H1 (cell line): ENCODE measurements around the gene SOX6. TPM values are rescaled to one million over a fixed set of nuclear protein-coding genes. Genes with fewer than 3 reads are reported as not detected.

Experiments
- CTCF ChIA-PET: fragments of 300-600 bp; sonication (Branson Sonifier 250); formaldehyde crosslinking; loops from one replicate; lab custom pipeline; 2021; ENCODE audit not compliant: partially characterized antibody; lab: Charles Lee
- POLR2A ChIA-PET: fragments of 300-600 bp; sonication (Branson Sonifier 250); formaldehyde crosslinking; loops from one replicate; lab custom pipeline; 2021; ENCODE audit warnings: inconsistent platforms; ENCODE audit not compliant: partially characterized antibody; lab: Charles Lee
- DNase-seq, 2 experiments: peaks; one replicate each; pipeline versions ENCODE4 v3.0.0 to v3.0.0-alpha.2; 2010 to 2022; ENCODE audit warnings: low spot score in 2 of 2, low read depth in 1 of 2, mixed read lengths in 1 of 2
- FAIRE-seq: peaks from 2 replicates; lab custom pipeline; 2011; peaks lifted over from hg19 to GRCh38; lab: Jason Lieb, UNC
- H2AFZ ChIP-seq: 2 replicates; pipeline ENCODE4 v1.8.1; 2012; ENCODE audit warnings: low read length, inconsistent platforms
- H2AK5ac ChIP-seq: 2 replicates; pipeline ENCODE4 v1.6.1; 2013; ENCODE audit warnings: low read depth, low read length
- H2BK120ac ChIP-seq: replicated peaks from 2 replicates; pipeline ENCODE3; 2013; ENCODE audit warnings: low read depth, low read length, inconsistent platforms
- H2BK12ac ChIP-seq: 2 replicates; pipeline ENCODE4 v1.6.1; 2013; ENCODE audit warnings: low read depth, low read length
- H2BK15ac ChIP-seq: 2 replicates; pipeline ENCODE4 v1.6.1; 2013; ENCODE audit warnings: low read length
- H2BK20ac ChIP-seq: 2 replicates; pipeline ENCODE4 v1.6.1; 2013; ENCODE audit warnings: low read length
- H2BK5ac ChIP-seq: 2 replicates; pipeline ENCODE4 v1.6.1; 2013; ENCODE audit warnings: low read depth, low read length
- H3K14ac ChIP-seq: 2 replicates; pipeline ENCODE4 v1.6.1; 2013; ENCODE audit warnings: inconsistent platforms; ENCODE audit not compliant: insufficient read length
- H3K18ac ChIP-seq: 2 replicates; pipeline ENCODE4 v1.6.1; 2013; ENCODE audit warnings: low read length; ENCODE audit errors: extremely low read depth
- H3K23ac ChIP-seq: 2 replicates; pipeline ENCODE4 v1.6.1; 2013; ENCODE audit warnings: inconsistent platforms; ENCODE audit not compliant: insufficient read length
- H3K23me2 ChIP-seq: 2 replicates; pipeline ENCODE4 v1.6.1; 2013; ENCODE audit warnings: low read depth, low read length
- H3K27ac ChIP-seq: 2 replicates; pipeline ENCODE4 v1.6.1; 2011; ENCODE audit warnings: low read depth, low read length, inconsistent platforms
- H3K27me3 ChIP-seq, 4 experiments: replicated peaks in 1 of 4; 1 replicate in 1 of 4; 2 replicates in 3 of 4; pipeline versions ENCODE4 v1.6.1 to v1.8.1; 2011 to 2013; ENCODE audit warnings: low read length in 3 of 4, mild to moderate bottlenecking in 3 of 4, inconsistent platforms in 2 of 4, mixed read lengths in 2 of 4, moderate library complexity in 1 of 4; ENCODE audit not compliant: control insufficient read depth in 3 of 4, insufficient read depth in 3 of 4; ENCODE audit errors: extremely low read depth in 1 of 4
- H3K36me3 ChIP-seq, 4 experiments: 2 replicates each; pipeline versions ENCODE4 v1.6.1 to v1.8.1; 2011 to 2013; ENCODE audit warnings: mild to moderate bottlenecking in 4 of 4, low read length in 3 of 4, moderate library complexity in 2 of 4, control low read depth in 1 of 4, inconsistent platforms in 1 of 4; ENCODE audit not compliant: insufficient read depth in 4 of 4, control insufficient read depth in 2 of 4
- H3K4ac ChIP-seq: replicated peaks from 2 replicates; pipeline ENCODE3; 2013; ENCODE audit warnings: low read length, low read depth, mixed read lengths, inconsistent platforms; ENCODE audit not compliant: insufficient read length
- H3K4me1 ChIP-seq, 4 experiments: replicated peaks in 1 of 4; 1 replicate in 1 of 4; 2 replicates in 3 of 4; pipeline versions ENCODE4 v1.6.1 to v1.8.1; 2011 to 2013; ENCODE audit warnings: low read length in 3 of 4, inconsistent platforms in 2 of 4, mixed read lengths in 1 of 4; ENCODE audit not compliant: insufficient read depth in 4 of 4, control insufficient read depth in 3 of 4
- H3K4me2 ChIP-seq, 2 experiments: 2 replicates each; pipeline versions ENCODE4 v1.6.1 to v1.8.1; 2011 to 2013; ENCODE audit warnings: low read depth in 2 of 2, low read length in 2 of 2, control low read depth in 1 of 2, inconsistent platforms in 1 of 2, mild to moderate bottlenecking in 1 of 2; ENCODE audit not compliant: insufficient read depth in 1 of 2
- H3K4me3 ChIP-seq, 4 experiments: fragments of 200-600, 300-600 bp in 1 of 4; sonication (generic), shearing (Covaris generic), sonication (Bioruptor Twin) in 1 of 4; 2 replicates each; pipeline versions ENCODE4 v1.5.1 to v1.8.1; 2011 to 2016; ENCODE audit warnings: low read length in 4 of 4, low read depth in 3 of 4, control low read depth in 2 of 4, inconsistent platforms in 2 of 4, mild to moderate bottlenecking in 2 of 4, mixed read lengths in 1 of 4, moderate library complexity in 1 of 4; ENCODE audit not compliant: insufficient read depth in 2 of 4; ENCODE audit errors: extremely low read depth in 1 of 4
- H3K56ac ChIP-seq: replicated peaks from 2 replicates; pipeline ENCODE3; 2013; ENCODE audit warnings: low read depth, mild to moderate bottlenecking, mixed read lengths, low read length, inconsistent platforms; ENCODE audit not compliant: insufficient read length
- H3K79me1 ChIP-seq: 2 replicates; pipeline ENCODE4 v1.6.1; 2013; ENCODE audit warnings: low read depth, low read length, control low read depth
- H3K79me2 ChIP-seq, 2 experiments: 2 replicates each; pipeline versions ENCODE4 v1.6.1 to v1.8.1; 2012 to 2013; ENCODE audit warnings: low read length in 2 of 2, mild to moderate bottlenecking in 2 of 2, inconsistent platforms in 1 of 2; ENCODE audit not compliant: insufficient read depth in 2 of 2, control insufficient read depth in 1 of 2
- H3K9ac ChIP-seq, 4 experiments: replicated peaks in 1 of 4; 1 replicate in 1 of 4; 2 replicates in 3 of 4; pipeline versions ENCODE4 v1.6.1 to v1.8.1; 2011 to 2013; ENCODE audit warnings: low read depth in 3 of 4, low read length in 3 of 4, control low read depth in 2 of 4, mild to moderate bottlenecking in 2 of 4, moderate library complexity in 2 of 4, inconsistent platforms in 1 of 4; ENCODE audit errors: extremely low read depth in 1 of 4
- H3K9me3 ChIP-seq, 2 experiments: 2 replicates each; pipeline versions ENCODE4 v1.6.1 to v1.8.1; 2012 to 2013; ENCODE audit warnings: mild to moderate bottlenecking in 2 of 2, moderate library complexity in 2 of 2, control low read depth in 1 of 2, inconsistent platforms in 1 of 2, low read depth in 1 of 2, low read length in 1 of 2, mixed read lengths in 1 of 2; ENCODE audit not compliant: insufficient read depth in 2 of 2
- H4K20me1 ChIP-seq, 2 experiments: replicated peaks in 1 of 2; 2 replicates each; pipeline versions ENCODE3 to v1.8.1; 2011 to 2013; ENCODE audit warnings: inconsistent platforms in 2 of 2, low read length in 2 of 2, mild to moderate bottlenecking in 1 of 2; ENCODE audit not compliant: insufficient read depth in 2 of 2, control insufficient read depth in 1 of 2
- H4K5ac ChIP-seq: 2 replicates; pipeline ENCODE4 v1.6.1; 2013; ENCODE audit warnings: low read length, low read depth, mixed read lengths, inconsistent platforms; ENCODE audit not compliant: insufficient read length
- H4K8ac ChIP-seq: 2 replicates; pipeline ENCODE4 v1.8.0; 2013; ENCODE audit warnings: mild to moderate bottlenecking, moderate library complexity, low read length, inconsistent platforms; ENCODE audit not compliant: insufficient read depth; ENCODE audit errors: extremely low read depth
- H4K91ac ChIP-seq: replicated peaks from 2 replicates; pipeline ENCODE3; 2013; ENCODE audit warnings: low read length, mixed read lengths, inconsistent platforms; ENCODE audit not compliant: insufficient read length
- CREB1 ChIP-seq: IDR thresholded peaks from 2 replicates; pipeline ENCODE4 v1.6.1; 2012; ENCODE audit warnings: inconsistent platforms
- EGR1 ChIP-seq: IDR thresholded peaks from 2 replicates; pipeline ENCODE4 v1.6.1; 2011; ENCODE audit warnings: low read depth, low read length, borderline replicate concordance
- GTF2F1 ChIP-seq: IDR thresholded peaks from 2 replicates; pipeline ENCODE4 v1.6.1; 2012; ENCODE audit warnings: low read depth, low read length, improper control_type of control experiment, borderline replicate concordance
- KDM1A ChIP-seq: fragments of 200-600, 300-600 bp; sonication (generic); IDR thresholded peaks from 2 replicates; pipeline ENCODE4 v1.7.1; 2016; ENCODE audit warnings: mild to moderate bottlenecking, low read length, borderline replicate concordance
- KDM4A ChIP-seq: IDR thresholded peaks from one replicate; pipeline ENCODE4 v1.7.1; 2012; ENCODE audit warnings: low read depth, mild to moderate bottlenecking, moderate library complexity, low read length, inconsistent platforms; ENCODE audit not compliant: severe bottlenecking
- POLR2A ChIP-seq, 2 experiments: IDR thresholded peaks; 1 replicate in 1 of 2; 2 replicates in 1 of 2; pipeline ENCODE4 v1.6.1; 2011; ENCODE audit warnings: low read depth in 2 of 2, low read length in 2 of 2, mild to moderate bottlenecking in 2 of 2; ENCODE audit errors: control extremely low read depth in 1 of 2
- POU5F1 ChIP-seq: IDR thresholded peaks from 2 replicates; pipeline ENCODE4 v1.6.1; 2011; ENCODE audit warnings: low read depth, mild to moderate bottlenecking, low read length, moderate library complexity
- SP4 ChIP-seq: IDR thresholded peaks from 2 replicates; pipeline ENCODE4 v1.6.1; 2012; ENCODE audit warnings: low read length, inconsistent platforms
- SUZ12 ChIP-seq: fragments of 200-600 bp; sonication (generic); IDR thresholded peaks from 2 replicates; pipeline ENCODE4 v1.6.1; 2012; ENCODE audit warnings: mild to moderate bottlenecking, inconsistent platforms, low read length, moderate library complexity, mixed read lengths
- TAF7 ChIP-seq: optimal IDR thresholded peaks from 2 replicates; pipeline ENCODE3; 2011; ENCODE audit warnings: low read depth, mild to moderate bottlenecking, inconsistent platforms, low read length, moderate library complexity, borderline replicate concordance
- WGBS, 2 experiments: shearing (Covaris generic) in 1 of 2; methylation state at CpG; one replicate each; pipeline versions ENCODE4 v1.1.6 to v1.1.7; 2013 to 2015; ENCODE audit warnings: low lambda C conversion rate in 2 of 2, mixed read lengths in 2 of 2, inconsistent platforms in 1 of 2, low coverage in 1 of 2, missing lambda C conversion rate in 1 of 2; ENCODE audit not compliant: insufficient replicate concordance in 2 of 2, insufficient coverage in 1 of 2, insufficient read length in 1 of 2; ENCODE audit errors: extremely low coverage in 1 of 2, missing lambda C conversion rate in 1 of 2; 5-methylcytosine and 5-hydroxymethylcytosine counted together
- polyA plus RNA-seq, 7 experiments: library from polyadenylated mRNA; depleted of rRNA in 3 of 7; stranded (reverse) in 5 of 7; unstranded in 2 of 7; fragments of >200 nt in 5 of 7; fragments of 200-250 nt in 2 of 7; gene quantifications; 1 replicate in 5 of 7; 2 replicates in 1 of 7; 4 replicates in 1 of 7; pipeline versions ENCODE4 v1.2.1 to v1.2.3, GENCODE V29; 2011 to 2013; ENCODE audit warnings: missing spikeins in 2 of 7, mixed read lengths in 2 of 7
- total RNA-seq: library from RNA; stranded (reverse); fragmentation: NEBNext Ultra II Directional; extraction: Animal tissue kit (Norgen Biotek cat#: 25700); gene quantifications from 2 replicates; pipeline ENCODE4 v1.2.1, GENCODE V29; 2021
- TF ChIP-seq, protein P1 (sequence below): IDR thresholded peaks from 2 replicates; pipeline ENCODE4 v1.6.1; 2011; ENCODE audit warnings: low read length, improper control_type of control experiment

The SOX6 gene
- total and polyA plus RNA-seq, 2 of the 8 experiments (the other 6 are each of a cell fraction or from before 2014, with no cell fraction given) = 0.09 TPM; not detected in 1

DNA sequence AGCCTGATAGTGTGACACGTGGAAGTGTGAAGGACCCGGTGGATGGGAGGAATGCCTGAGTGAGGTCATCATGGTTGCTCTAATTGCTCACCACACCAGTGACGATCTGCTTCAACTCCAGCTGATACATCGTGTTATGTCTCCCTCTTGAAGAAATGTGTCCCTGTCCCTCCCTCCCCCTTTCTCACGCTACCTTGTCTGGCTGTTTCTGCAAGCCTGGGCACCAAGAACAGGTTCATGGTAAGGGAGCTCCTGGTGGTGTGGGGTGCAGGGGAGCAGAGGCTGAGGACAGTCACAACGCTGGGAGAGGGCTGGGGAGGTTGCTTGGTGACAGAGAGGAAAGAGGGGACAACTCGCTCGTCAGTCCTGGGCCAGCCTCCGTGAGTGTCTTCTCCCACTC lies 413.4 kb downstream of the SOX6 start:
- no peak overlapping the region for H3K4me2 ChIP-seq

More for the DNA sequence above, 413.4 kb downstream of the SOX6 start:
- CTCF ChIA-PET = interaction anchor here (0.9 to 2.0 kb wide), 4 partner anchors 20 to 98 kb away, joined by 3 to 8 read pairs (median 3); no protein-coding TSS in a partner anchor
- no peak overlapping the region for H2BK20ac ChIP-seq
- H4K8ac ChIP-seq = peak overlapping the region; percentile 12; the same call in 1 of the 2 replicates
- FAIRE-seq (no peak), DNase-seq (peak in 1 of 2 experiments; percentile 14)
- H3K14ac ChIP-seq = no peak overlapping the region
- no peaks in the 10 kb centered on the region; a peak in 1 of 7 replicates for H3K4me1 ChIP-seq
- H3K9ac ChIP-seq = no peak overlapping the region
- no peak overlapping the region for H2BK12ac ChIP-seq
- H2BK5ac ChIP-seq = no peak overlapping the region
- no peak overlapping the region for H3K18ac ChIP-seq
- no peak overlapping the region for H2BK15ac ChIP-seq
- H3K79me2 ChIP-seq = no peaks in the 10 kb centered on the region
- H3K79me1 ChIP-seq = no peaks in the 10 kb centered on the region
- no peak overlapping the region for H3K4me3 ChIP-seq
- no peak overlapping the region for H4K5ac ChIP-seq
- no peak overlapping the region for H3K23ac ChIP-seq
- POLR2A ChIA-PET = no interaction called here
- no peak overlapping the region for H4K91ac ChIP-seq
- H3K36me3 ChIP-seq = no peaks in the 10 kb centered on the region
- no peak for TF ChIP-seq SP4
- TF ChIP-seq EGR1 = no peak
- no peak for TF ChIP-seq CREB1
- no peak for TF ChIP-seq POU5F1
- TF ChIP-seq KDM1A = no peak
- no peak for TF ChIP-seq GTF2F1
- TF ChIP-seq, protein P1, sequence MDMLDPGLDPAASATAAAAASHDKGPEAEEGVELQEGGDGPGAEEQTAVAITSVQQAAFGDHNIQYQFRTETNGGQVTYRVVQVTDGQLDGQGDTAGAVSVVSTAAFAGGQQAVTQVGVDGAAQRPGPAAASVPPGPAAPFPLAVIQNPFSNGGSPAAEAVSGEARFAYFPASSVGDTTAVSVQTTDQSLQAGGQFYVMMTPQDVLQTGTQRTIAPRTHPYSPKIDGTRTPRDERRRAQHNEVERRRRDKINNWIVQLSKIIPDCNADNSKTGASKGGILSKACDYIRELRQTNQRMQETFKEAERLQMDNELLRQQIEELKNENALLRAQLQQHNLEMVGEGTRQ = no peak
- no peak for TF ChIP-seq SUZ12
- no peak for TF ChIP-seq POLR2A (IDR thresholded peaks at IDR 0.05; ENCODE audit: control extremely low read depth in 1 of 2, low read depth in 2 of 2, low read length in 2 of 2)
- TF ChIP-seq KDM4A = no peak
- TF ChIP-seq TAF7 = no peak
- no peak overlapping the region for H2AFZ ChIP-seq
- no peaks in the 10 kb centered on the region for H4K20me1 ChIP-seq
- no peak overlapping the region for H3K56ac ChIP-seq
- WGBS, 2 experiments = 82% methylated on average over 8 of the region's 9 CpGs; no CpG with 5 or more reads in 1 of the 2 experiments
- H3K27ac ChIP-seq = no peak overlapping the region
- H3K4ac ChIP-seq = no peak overlapping the region
- no peak overlapping the region for H2BK120ac ChIP-seq
- H2AK5ac ChIP-seq = no peak overlapping the region
- peaks cover 0 to 11% (median 8%) of the 10 kb centered on the region in 4 experiments; a peak in 3 of 7 replicates for H3K27me3 ChIP-seq
- no peaks in the 10 kb centered on the region for H3K23me2 ChIP-seq
- H3K9me3 ChIP-seq = no peaks in the 10 kb centered on the region
